HG03060 (cell line): ENCODE data around the gene TNS3.
"Not testable (repeated sequence)": the region's sequence is repeated elsewhere in the genome, so short reads cannot be mapped to it uniquely, and the experiment has no call there.

Source experiments
- ATAC-seq: cut with Tn5 transposase; IDR thresholded peaks from one replicate; pipeline ENCODE4 v1.9.1; 2021; ENCODE audit warnings: low read depth, moderate number of reproducible peaks; ENCODE audit not compliant: unreplicated experiment

TNS3 gene

GRCh38 chr7:47477191-47478016 lies 104.5 kb downstream of the TNS3 start:
- ATAC-seq, result no peak

- ATAC-seq, result no peak
Measured at GRCh38 chr7:47475880-47476227, 106.1 kb downstream of the TNS3 start.

DNA sequence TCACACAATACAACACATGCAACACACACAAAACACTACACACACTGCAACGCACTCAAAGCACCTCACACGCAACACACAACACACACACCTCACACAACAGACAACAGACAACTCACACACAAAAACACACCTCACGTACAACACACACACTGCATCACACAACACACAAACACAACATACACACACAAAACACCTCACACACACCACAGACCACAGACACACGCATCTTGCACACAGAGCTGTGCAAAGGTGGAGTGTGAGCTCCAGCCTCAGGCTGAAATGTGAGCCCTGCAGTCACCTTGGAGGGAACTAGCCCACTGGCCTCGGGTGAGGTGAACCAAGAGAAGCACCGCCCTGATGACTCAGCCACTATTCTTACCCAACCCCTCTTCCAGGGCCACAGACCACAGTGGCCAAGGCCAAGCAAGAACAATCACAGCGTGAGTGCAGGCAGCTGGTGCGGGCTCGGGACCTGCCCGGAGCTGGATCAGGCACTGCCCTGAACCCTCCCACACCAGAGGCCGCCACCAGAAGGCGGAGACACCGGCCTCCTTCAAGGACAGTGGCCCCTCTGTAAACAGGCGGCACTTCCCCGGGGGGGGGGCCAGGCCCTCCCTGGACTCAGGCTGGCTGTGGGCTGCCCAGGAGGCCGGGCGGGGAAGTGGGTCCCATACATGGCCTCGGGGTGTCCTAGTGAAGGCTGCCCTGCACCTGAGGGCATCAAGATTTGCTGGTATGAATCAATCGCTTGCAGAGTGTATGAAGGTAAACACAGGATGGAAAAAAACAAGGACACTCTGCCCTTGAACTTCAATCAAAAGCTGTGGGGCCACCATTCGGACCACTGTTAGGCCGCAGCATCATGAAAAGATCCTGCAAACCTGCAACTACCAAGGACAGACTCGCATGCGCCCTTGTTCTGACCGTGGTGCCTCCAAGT lies 106.7 kb downstream of the TNS3 start:
- peak; percentile 94 for ATAC-seq

DNA sequence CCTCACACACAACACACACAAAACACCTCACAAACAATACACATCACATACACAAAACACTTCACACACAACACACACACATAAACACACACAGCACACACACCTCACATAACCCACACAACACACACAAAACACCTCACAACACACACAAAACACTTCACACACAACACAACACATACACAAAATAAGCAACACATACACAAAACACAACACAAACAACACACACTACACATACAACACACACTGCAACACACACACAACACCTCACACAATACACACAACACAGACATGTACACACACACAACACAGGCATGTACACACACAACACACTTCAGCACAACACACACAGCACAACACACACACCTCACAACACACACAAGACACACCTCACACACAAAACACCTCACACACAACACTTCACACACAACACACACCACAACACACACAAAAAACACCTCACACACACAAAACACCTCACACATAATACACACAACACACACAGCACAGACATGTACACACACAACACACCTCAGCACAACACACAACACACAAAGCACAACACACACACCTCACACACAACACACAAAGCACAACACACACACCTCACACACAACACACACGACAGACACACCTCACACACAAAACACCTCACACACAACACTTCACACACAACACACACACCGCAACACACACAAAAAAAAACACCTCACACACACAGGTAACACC lies 107.5 kb downstream of the TNS3 start:
- ATAC-seq, result no peak

DNA sequence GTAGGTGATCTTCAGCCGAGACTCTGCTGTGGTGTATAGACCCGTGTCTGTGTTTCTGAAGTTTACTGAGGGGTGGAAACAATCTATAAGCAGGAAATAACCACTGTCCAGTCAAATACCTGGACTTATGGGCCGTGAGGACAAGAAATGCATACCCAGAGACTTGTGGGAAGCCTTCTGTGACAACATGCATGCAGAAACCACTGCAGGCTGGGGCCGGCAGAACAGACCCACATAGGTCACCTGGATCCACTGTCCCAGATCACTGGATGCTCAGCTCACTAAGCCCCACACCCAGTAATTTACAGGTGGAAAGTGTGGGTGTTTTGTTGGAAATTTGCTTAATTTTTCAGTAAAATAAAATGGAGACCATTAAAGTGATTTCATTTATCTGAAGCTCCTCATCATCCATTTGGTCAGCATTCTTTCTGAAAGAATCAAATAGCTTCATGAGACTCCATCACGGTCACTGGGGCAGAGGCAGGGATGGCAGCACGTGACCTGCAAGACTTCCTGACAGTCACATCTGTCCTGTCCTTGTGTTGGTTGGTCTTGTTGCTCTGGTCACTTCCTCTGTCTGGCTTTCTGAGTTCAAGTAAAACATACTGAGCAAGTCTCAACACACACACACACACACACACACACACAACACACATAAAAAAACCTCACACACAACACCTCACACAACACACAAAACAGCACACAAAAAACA lies 108.3 kb downstream of the TNS3 start:
- no peak for ATAC-seq

GRCh38 chr7:47472444-47473157 lies 109.3 kb downstream of the TNS3 start:
- no peak for ATAC-seq

GRCh38 chr7:47471831-47472230 lies 110.1 kb downstream of the TNS3 start:
- ATAC-seq, result no peak

GRCh38 chr7:47471358-47471703 lies 110.6 kb downstream of the TNS3 start:
- ATAC-seq, result no peak

- no peak for ATAC-seq
Measured at GRCh38 chr7:47470567-47471357, 111.1 kb downstream of the TNS3 start.

- ATAC-seq, result not testable (repeated sequence)
Measured at GRCh38 chr7:47469846-47470245, 112.1 kb downstream of the TNS3 start.

GRCh38 chr7:47466832-47467231 lies 115.1 kb downstream of the TNS3 start:
- ATAC-seq, result no peak

- ATAC-seq, result no peak
Measured at GRCh38 chr7:47465191-47465590, 116.7 kb downstream of the TNS3 start.

GRCh38 chr7:47464266-47464665 lies 117.6 kb downstream of the TNS3 start:
- ATAC-seq, result no peak

GRCh38 chr7:47461746-47462145 lies 120.2 kb downstream of the TNS3 start:
- no peak for ATAC-seq

- ATAC-seq, result no peak
Measured at GRCh38 chr7:47461161-47461560, 120.8 kb downstream of the TNS3 start.

GRCh38 chr7:47460251-47460989 lies 121.5 kb downstream of the TNS3 start:
- no peak for ATAC-seq

GRCh38 chr7:47458486-47458885 lies 123.4 kb downstream of the TNS3 start:
- ATAC-seq, result no peak

DNA sequence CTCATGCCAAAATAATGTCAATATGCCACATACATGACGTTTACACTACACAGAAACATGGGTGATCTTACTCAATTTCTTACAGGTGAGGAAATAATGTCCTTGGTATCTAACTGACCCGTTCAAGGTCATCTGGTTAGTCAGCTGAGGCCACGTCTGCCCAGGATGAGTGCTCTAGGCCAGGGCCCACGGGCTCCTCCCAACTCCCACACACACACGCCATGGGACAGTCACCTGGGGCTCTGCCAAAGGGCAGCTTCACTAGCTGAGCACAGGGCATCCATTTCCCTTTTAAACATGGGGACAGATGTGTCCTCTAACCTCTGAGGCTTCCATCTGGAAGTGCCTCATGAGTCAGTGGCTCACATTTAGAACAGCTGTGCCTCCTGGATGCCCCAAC lies 123.9 kb downstream of the TNS3 start:
- no peak for ATAC-seq
